Renal pelvis (tissue), 4 donors: ENCODE results near the gene LRRC1. TPM values are rescaled to one million over a fixed set of nuclear protein-coding genes. Genes with fewer than 3 reads are reported as not detected.

Experiments
- DNase-seq: peaks from one replicate; pipeline ENCODE4 v3.0.0-alpha.2; 2013
- polyA plus RNA-seq, 3 donors: library from polyadenylated mRNA; unstranded; fragments of 120-200 nt; gene quantifications; one replicate each; pipeline ENCODE4 v1.2.1, GENCODE V29; 2013; ENCODE audit not compliant: insufficient read length in 3 of 3

Gene LRRC1
- polyA plus RNA-seq, 3 donors, result 24.4 to 34.8 (median 29.7) TPM

DNA sequence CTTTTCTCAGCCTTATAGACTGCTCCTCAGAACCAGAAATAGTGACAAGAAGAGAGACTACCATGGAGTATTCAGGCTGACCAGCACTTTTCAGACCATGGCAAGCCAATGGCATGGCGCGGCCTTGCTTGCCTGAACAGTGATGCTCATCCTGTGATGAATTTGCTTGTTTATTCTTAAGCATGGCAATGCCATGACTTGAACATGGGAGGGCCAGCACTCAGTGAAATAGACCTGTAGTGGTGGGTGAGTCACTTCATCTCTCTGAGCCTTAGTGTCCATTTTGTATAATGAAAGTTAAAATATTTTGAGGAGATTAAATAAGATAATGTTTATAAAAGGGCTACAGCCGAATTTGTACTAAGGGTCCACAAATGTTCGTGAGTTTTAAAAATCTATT, 79.1 kb downstream of the LRRC1 start:
- DNase-seq, result no peak

DNA sequence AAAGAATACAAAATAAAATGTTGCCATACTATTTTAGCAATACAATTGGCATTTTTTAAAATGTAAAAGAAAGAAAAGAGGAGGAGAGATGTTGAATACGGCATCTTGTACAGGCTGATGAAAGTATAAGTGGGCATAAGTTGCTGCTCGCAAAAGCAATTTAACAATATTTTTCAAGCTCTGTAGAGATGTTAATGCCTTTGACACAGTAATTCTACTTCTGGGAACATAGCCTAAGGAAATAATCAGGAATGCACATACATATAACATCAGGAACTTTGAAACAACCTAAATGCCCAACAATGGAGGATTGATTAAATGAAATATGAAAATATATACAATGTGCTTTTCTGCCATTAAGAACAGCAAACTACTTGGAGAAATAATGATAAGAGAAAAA, 80.2 kb downstream of the LRRC1 start:
- no peak for DNase-seq

DNA sequence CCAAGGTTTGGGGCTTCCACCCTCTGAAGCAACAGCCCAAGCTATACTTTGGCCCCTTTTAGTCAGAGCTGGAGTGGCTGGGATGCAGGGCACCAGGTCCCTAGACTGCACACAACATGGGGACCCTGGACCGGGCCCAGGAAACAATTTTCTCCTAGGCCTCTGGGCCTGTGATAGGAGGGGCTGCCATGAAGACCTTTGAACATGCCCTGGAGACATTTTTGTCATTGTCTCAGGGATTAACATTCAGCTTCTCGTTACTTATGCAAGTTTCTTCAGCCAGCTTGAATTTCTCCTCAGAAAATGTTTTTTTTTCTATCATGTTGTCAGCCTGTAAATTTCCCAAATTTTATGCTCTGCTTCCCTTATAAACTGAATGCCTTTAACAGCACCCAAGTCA, 82.3 kb downstream of the LRRC1 start:
- DNase-seq, result no peak

DNA sequence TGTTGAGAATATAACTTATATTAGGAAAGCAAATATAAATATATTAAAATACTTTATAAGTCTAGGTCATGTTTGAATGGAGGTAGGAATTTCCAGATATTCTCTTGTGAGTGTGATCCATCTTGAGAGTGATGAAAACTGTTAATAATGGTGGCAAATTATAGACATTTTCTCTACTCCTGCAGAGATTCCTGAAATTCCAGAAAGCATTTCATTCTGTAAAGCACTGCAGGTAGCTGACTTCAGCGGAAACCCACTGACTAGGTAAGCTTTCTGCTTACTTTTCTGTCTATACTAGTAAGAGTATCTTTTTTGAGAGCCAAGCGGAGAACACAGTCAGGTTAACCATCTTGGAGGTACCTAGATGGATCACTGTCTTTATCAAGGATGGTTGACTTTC, 84.0 kb downstream of the LRRC1 start:
- no peak for DNase-seq

DNA sequence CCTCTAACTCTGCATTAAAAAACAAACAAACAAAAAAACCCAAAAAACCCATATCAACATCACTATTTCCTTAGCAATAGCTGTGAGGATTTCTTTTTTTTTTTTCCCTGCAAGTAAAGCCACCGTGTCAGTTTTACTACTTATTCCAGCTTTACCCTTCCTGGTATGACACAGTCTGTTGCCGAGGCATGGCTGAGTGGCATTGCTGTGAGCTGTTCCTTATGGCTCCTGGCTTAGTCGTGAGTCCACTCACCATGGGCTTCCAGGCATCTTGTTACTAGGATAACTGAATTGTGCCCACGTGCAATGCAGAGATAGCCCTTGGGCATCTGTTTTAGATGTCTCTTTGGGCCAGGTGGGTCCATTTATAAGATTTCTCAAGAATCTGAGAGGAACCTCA, 84.8 kb downstream of the LRRC1 start:
- DNase-seq, result no peak

DNA sequence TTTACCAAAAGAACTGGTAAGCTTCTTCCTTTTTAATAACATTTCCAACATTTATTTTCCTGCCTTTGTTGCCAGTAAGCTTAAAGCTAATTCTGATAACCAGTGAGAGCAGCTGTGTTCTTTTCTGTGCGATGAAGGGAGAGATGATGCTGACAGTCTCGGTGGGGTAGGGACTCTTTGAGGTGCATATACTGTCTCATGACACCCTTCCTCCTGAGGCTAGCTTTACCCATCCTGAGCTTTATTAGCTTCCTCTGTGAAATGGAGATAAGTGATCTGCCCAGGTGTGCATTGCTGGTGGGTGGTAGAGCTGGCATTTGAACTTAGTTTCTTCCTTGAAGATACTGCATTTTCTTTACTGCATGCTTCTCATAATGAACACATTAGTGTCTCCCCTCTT, 92.5 kb downstream of the LRRC1 start:
- no peak for DNase-seq

DNA sequence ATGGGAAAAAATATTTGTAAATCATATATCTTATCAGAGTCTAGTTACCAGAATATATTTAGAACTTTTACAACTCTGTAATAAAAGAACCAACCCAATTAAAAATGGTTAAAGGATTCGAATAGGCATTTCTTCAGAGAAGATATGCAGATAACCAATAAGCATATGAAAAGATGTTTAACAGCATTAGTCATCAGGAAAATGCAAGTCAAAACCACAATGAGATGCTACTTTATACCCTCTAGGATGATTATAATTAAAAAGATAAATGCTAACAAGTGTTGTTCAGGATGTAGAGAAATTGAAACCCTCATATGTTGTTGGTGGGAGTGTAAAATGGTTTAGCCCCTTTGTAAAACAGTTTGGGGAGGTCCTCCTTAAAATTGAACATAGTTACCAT, 94.1 kb downstream of the LRRC1 start:
- DNase-seq, result no peak

DNA sequence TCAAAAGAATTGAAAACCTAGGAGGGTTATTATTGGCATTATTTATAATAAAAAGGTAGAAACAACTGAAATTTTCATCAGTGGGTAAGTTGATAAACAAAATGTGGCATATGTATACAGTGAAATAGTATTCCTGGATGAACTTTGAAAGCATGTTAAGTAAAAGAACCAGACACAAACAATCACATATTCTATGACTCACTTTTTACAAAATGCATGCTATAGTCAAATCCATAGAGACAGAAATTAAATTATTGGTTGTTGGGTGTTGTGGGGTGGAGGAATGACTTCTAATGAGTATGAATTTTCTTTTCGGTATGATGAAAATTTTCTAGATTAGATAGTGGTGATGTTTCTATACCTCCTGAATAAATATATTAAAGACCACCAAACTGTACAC, 94.6 kb downstream of the LRRC1 start:
- DNase-seq, result no peak

DNA sequence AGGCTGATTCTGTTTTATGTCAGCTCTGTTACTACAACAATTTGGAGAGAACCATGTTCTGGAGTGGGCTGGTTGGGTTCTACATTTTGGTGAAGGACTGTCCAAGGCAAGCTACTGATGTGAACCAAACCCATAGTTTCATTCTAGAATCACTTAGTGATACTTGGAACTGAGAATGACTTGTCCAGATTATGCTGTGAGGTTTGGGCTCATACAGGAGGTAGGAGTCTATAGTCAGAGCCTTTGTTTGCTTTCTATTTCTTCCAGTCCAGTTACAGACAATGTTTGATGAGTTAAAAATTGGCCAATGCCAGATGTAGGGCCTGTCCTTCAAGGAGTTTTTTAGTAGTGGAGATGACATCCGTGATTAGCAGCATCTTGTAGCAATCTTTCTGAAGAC, 97.9 kb downstream of the LRRC1 start:
- DNase-seq, result no peak

DNA sequence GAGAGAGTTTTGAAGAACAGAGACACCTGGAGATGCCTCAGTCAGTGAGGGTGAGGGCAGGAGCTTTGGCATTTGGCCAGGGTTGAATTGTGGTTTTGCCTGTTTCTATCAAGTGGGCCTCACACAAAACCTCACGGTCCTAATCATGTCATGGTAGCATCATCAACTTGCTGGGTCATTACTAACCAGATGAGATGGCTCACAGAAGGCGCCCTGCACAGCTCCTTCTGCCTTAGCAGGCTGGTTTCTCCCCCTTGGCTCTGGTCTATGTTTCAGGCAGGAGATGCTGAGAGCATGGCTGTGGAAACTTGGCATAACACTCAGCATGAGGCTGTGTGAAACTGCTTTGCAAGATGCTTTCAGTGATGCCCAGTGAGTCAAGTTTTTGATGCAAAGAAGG, 99.3 kb downstream of the LRRC1 start:
- DNase-seq, result no peak

DNA sequence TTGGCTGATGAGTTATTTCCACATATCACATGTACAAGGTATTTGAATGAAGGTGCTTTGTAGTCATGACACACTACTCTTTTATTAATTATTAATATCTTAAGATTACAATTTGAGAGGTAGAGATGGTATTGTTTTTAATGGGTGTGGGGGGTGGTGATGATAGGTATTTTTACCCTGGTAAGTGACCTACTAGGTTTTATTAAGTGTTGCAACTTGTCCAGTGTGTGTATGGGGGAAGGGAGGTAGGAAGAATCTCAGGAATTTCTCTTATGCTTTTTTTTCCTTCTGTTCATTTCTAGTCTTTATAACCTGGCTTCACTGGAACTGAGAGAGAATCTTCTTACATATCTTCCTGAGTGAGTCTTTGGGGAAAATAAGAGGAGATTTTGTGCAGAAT, 101.4 kb downstream of the LRRC1 start:
- DNase-seq, result peak; percentile 21

DNA sequence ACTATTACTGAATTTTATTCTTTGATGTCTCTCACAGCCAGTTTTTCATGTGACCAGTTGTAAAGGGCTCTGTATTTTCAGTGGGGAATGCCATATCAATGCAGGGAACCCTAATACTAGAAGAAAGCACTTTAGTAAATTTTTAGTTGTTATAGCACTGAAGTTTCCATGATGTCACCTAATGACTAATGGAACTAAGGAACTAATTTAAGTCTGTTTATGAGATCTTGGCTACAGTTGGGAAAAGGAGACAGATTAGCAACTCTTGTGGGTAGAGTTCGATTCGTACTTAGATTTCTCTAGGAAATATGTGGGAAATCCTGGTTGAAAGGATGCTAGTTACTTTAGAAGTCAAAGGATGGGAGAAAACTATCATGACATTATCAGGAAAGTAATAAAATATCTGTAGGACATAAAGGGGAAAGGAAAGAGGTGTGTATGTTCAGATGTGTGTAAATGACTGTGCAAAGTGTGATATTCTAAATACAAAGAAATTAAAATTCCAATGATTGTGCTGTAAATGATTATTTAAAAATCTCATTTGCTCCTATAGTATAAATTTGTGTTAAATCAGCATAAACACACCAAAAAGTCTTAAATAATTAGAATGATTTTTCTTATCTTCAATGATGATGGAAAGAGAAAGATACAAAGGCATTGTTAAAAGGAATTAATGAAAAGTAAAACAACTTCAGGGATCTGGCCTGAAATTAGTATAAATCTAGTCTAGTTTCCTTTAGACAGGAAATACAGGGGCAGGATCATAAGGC, 103.4 kb downstream of the LRRC1 start:
- DNase-seq, result no peak

DNA sequence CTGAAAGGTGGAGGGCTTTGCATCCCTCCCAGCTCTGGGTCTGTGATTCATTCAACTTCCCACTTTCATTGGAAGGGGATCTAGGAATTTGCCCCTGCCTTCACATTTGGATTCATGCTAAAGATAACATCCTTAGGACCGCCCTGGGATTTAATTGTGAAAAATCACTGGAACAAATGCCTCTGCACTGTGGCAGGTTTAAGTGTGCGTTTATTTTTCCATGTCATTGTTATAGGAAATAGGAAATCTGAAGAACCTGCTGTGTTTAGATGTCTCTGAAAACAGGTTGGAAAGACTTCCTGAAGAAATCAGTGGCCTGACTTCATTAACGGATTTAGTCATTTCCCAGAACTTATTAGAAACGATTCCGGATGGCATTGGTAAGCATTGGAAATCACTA, 104.7 kb downstream of the LRRC1 start:
- DNase-seq, result no peak

DNA sequence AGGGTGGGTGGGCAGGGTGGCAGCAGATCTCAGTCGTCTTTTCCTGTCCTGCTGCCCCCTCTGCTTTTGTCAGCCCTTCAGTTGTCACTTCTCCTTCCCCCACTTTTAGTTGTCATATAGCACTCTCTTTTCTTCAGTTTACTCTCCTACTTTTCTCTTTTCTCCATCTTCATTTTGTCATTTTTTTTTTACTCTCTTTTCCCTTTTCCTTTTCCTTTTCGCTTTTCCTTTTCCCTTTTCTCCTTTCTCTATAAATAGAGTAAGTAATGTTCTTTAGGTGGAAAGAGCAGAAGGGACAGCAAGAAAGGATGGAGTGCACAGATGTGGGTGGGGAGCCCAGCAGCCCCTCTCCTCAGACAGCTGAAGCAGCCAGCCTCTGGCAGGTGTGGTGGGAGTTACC, 108.6 kb downstream of the LRRC1 start:
- no peak for DNase-seq

DNA sequence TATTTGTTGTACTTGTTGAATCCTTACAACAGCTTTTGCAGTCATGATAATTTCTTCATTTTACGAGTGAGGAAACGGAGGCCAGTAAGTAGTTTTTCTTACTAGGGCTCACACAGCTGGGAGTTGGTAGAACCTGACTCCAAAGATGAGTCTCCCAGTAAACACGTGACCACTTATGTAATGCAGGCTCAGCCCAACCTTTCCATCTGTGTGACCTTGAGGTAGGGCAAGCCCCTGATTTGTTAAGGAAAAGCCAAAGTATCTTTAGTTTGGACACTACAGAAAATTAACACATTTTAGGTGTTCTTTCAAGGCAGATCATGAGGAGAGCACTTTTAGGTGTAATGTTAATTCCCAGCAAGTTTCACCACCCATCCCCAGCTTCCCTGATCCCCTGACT, 111.3 kb downstream of the LRRC1 start:
- no peak for DNase-seq

DNA sequence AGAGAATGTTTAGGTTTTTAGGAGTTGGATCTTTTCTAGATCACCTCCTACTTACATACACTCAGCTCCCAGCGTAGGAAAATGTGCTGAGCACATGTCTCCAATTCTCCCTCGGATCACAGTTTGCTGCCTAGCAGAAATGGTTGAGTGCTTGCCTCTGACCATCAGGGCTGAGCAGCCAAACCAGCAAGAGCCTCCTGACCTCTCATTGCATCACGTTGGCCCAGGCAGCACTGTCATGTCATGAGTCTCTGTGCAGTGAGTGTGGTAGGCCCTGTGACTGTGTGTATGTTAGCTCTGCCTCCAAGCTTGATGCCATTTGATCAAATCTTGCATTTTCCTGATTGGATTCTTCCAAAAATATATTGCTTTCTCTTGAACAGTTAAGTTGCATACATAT, 112.0 kb downstream of the LRRC1 start:
- no peak for DNase-seq

DNA sequence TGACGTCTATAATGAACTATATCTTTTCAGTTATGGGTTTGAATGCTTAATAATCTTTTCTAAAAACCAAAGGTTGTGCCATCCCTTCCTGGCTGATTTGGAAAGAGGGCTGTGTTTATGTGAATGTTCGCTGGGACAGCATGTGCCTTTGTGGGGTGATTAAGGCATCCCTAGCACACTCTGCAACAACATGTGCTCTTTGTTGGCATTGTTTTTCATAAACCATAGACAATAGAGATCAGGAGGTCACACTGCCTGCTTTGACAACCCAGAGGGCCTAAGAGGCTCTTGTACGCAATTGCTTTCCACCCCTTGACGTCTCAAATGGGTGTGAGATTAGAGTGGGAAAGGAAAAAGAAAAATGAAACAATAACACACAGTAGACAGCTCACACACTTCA, 116.0 kb downstream of the LRRC1 start:
- no peak for DNase-seq

DNA sequence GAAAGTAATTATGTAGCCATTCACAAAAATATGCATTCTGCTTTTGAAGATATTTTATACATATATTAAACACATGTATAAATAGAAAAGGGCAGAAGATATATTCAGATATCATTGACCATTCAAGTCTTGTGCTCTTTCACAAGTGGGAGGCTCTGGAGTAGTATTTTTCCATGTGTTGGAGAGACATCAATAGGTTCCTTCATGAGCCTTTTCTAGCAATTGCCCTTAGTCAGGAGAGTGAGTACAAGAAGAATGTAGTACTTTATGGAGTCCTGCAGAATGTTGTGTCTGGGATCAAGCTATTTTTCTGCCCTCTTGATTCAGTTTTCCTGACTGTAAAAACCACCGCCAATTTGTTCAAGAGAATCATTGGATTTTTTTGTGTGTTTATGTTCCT, 117.9 kb downstream of the LRRC1 start:
- no peak for DNase-seq

DNA sequence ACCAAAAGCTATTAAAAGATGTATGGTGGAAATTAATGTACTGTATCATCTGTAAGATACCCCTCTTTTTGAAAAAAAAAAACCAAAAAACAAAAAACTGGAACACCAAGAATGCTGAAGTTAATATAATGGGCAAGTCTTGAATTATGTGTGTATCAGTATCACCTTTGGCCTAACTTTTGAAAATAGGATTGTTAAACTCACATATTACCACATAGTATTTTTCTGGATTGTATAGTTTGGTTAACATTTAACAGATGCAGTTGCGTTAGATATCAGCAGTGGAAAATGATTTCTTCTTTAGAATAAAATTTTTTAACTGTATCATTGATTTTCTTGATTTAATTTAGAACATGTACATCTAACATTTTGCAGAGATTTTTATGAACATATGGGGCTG, 118.5 kb downstream of the LRRC1 start:
- no peak for DNase-seq

DNA sequence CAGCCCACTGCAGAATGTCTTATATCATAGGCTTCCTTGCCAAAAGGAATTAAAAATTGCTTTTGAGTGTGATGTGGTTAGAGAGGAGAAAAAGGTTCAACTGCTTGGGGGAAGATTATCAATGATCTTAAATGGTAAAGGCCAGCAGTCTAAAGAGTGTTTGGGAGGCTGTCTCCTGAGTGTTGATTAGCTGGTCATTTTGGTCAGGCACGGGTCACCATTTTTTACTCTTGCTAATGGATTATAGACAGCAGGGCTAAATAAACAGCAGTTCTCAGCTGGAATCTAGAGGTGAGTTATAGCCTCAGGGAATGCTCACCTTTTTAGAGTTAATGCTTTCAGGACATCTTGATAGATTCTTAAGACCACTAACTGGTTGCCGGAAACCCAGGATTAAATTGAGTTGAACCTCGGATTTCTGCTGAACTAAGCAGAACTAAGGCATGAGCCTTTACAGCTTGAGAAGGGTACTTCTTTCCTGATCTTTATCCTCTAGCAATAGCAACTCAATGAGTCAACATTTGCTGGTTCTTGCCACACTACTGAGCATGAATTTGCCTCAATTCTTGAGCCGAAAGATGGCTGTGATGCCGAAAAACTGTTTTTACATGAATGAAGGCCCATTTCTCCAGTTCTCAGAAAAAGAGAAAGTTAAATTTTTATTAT, 120.4 kb downstream of the LRRC1 start:
- no peak for DNase-seq

DNA sequence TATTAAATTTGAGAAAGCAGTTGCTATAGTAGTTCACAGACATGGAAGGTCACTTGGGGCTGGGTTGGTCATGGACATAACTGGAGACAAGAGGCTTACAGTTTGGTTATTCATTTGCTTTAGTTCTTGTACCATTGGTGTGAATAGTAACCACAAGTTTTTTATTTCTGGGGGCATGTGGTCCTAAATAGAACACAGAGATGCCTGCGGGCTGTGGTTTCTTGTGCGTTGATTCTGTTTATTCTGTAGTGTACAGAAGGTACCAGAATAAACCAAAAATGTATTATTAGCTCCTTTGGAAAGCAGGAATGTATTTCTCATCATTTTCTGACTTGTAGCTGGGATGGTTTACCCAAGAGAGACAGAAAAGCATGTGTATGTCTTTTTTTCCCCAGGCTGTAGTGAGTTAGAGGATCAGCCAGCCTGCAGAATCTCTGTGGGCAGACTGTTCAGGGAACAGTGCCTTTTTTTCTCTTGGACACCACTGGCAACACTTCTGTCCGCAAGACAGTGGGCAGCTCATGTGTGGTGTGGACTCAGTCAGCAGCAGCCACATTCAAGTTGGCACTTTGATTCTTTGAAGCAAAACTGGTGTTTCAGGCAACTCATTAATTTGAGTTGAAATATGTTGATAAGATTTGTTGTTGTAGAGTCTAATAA, 122.1 kb downstream of the LRRC1 start:
- no peak for DNase-seq

DNA sequence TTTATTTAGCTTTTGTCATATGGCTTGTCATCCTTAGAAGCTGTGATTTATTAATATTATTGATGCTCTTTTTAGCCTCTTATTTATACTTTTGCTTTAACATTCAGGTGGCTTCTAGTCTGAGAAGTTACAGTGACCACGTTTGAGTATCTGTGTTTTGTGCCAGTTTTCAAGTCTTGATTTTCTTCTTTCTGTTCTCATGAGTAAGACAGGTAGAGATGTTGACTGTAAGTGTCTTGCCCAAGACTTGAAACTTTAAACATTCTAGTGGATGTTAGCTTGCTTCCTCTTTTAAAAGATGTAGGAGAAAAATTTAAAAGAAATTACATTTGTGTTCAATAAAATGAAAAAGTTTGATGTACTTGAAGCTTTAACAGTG, 122.6 kb downstream of the LRRC1 start:
- DNase-seq, result no peak

DNA sequence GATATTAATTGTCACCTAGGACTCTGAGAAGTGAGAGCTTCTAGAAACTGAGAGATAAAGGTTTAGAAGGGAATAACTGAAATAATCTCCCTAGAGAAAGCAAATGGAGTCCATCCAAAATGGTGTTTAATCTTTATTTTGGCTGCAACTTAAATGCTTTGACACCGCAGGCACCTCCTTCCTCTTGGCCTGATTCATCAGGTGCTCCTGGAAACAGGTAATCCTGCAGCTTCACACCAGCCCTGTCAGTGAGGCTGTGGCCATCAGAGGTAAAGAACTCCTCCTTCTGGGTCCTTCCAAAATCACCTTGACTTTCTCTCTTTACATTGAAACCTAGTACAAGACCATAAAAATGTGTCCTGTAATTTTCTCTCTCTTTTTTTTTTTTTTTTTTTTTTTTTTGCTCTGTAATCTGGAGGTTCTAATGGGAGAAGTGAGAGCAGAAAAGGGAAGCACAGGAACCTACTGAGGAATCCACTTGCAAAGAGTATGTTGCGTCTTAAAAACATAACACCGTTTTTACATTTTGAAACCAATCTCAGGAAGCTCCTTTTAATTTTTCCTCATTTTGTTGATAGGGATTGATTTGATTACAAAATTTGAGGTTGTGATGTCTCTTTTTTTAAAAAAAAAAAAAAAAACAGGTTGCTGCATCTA, 124.2 kb downstream of the LRRC1 start:
- no peak for DNase-seq
